Measurements from ENCODE around the gene ARID1B. TPM values are rescaled to one million over a fixed set of nuclear protein-coding genes. Genes with fewer than 3 reads are reported as not detected.

The ARID1B gene
- polyA plus RNA-seq, 1 donor from 2014 or later: 21.9 TPM

- H3K27me3 Mint-ChIP-seq: no peaks in the 10 kb centered on the region
- no peak overlapping the region for H3K27ac Mint-ChIP-seq
- peaks cover 10 to 11% (median 10%) of the 10 kb centered on the region in 3 donors for H3K4me1 Mint-ChIP-seq
- peaks cover 4% of the 10 kb centered on the region for H3K36me3 Mint-ChIP-seq
- no peaks in the 10 kb centered on the region for H3K9me3 Mint-ChIP-seq
- H3K4me3 Mint-ChIP-seq: no peak overlapping the region
Measured at GRCh38 chr6:156762547-156762946, 14.6 kb upstream of the ARID1B start.

DNA sequence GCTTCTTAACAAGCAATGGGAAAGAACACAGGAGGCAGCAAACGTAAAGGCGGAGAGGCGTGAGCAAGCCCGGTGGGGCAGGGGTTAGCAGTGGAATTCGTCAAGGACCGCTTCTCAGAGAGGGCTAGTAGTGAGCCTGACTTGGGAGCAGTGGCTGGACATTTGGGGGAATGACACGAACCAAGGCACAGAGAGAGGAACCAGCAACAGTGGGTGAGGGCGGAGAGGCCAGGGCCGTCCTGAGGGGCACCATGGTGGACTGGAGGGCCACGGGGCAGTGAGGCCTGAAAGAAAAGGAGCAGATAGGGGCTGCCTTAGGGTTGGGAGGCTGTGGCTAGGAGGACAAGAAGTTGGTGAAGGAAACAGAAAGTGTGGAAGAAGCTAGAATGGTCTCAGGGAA, 12.1 kb upstream of the ARID1B start:
- no peak overlapping the region for H3K27ac Mint-ChIP-seq
- peaks cover 18 to 21% (median 20%) of the 10 kb centered on the region in 3 donors for H3K4me1 Mint-ChIP-seq
- no peaks in the 10 kb centered on the region for H3K9me3 Mint-ChIP-seq
- H3K4me3 Mint-ChIP-seq: no peak overlapping the region
- H3K27me3 Mint-ChIP-seq: no peaks in the 10 kb centered on the region
- H3K36me3 Mint-ChIP-seq: peaks cover 4% of the 10 kb centered on the region

DNA sequence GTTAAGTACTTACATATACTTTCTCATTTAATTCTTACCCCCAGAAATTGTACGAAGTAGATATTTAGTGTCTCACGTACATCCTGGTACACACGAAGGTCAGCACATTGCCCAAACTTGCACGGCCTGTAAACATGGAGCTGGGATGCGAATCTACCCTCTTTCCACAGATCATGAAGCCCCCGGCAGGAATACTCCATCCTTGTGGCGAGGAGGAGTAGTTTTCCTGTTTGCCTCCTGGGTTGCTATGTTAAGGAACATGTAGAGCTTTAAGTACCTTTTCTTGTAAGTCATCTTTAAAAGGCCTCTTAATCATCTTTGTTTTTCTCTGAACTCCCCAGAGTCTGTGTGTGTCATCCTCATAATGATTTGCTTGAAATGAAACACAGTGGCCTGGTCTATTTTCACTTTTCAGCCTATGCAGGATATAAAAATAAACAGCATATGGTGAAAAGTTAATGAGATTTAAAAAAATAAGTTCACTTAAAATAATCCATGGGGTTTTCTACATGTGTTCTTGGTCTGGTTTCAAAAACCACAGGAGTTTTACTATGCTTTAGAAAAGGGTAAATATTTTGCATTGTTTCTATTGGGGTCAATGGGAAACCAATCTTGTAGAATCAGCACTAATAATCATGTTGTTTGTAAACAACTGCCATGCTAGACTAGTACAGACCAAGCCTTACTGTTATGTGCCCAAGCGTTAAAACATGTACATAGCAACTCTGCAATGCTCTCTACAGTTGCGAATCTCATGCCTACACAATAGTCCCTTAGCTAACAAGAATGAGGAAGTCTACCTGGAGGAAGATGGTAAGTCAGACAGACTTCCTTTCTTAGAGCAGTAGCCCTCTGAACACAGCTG, 9.3 kb upstream of the ARID1B start:
- Mint-ChIP-seq H3K4me3 (peak overlapping the region; percentile 1 to 79 (median 46)), H3K9me3 (no peaks in the 10 kb centered on the region), H3K27ac (peak overlapping the region; percentile 30 to 95 (median 86)), H3K36me3 (no peaks in the 10 kb centered on the region), H3K27me3 (no peaks in the 10 kb centered on the region), H3K4me1 (peaks cover 16 to 19% (median 17%) of the 10 kb centered on the region in 3 donors)

DNA sequence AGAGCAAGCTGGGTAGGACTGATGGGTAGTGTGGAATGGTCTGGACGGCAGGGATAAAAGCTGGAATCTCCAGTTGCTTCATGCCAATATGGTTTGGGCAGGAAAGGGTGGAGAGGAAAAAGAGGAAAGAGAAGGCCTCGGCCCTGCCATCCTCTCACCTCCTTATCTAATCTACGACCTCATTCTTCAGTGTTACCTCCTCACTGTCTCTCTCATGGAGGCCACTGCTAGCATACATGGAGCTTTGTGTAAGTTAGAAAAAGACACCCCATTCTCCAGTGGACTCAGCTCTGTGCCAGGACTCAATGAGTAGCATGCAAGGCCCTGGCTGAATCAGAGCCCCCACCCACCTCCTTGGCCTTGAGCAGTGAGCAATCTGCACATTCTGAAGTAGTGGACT, 6.1 kb upstream of the ARID1B start:
- H3K36me3 Mint-ChIP-seq: no peaks in the 10 kb centered on the region
- H3K27me3 Mint-ChIP-seq: no peaks in the 10 kb centered on the region
- no peak overlapping the region for H3K27ac Mint-ChIP-seq
- H3K4me1 Mint-ChIP-seq: peaks cover 29 to 36% (median 34%) of the 10 kb centered on the region in 3 donors
- H3K9me3 Mint-ChIP-seq: no peaks in the 10 kb centered on the region
- no peak overlapping the region for H3K4me3 Mint-ChIP-seq

DNA sequence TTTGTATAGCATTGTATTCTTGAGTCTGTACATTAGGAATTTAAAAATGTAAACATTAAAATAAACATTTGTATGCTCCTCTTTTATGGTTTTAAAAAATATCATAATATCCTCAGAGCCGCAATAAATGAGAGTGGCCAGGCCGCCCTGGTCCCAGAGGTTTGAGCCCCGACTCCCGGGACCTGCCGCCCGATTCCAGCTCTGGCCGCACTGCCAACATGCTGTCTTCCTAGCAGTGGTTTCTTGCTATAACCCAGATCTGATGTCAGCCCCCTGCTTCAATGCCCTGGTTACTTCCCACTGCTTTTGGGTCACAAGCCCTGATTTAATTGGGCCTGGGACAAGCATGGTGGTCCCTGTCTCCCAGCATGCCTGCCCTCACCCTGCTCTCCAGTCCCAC, 5.4 kb upstream of the ARID1B start:
- no peaks in the 10 kb centered on the region for H3K36me3 Mint-ChIP-seq
- no peak overlapping the region for H3K4me3 Mint-ChIP-seq
- peak overlapping the region in 1 of 3 donors; percentile 57 for H3K27ac Mint-ChIP-seq
- no peaks in the 10 kb centered on the region for H3K9me3 Mint-ChIP-seq
- no peaks in the 10 kb centered on the region for H3K27me3 Mint-ChIP-seq
- H3K4me1 Mint-ChIP-seq: peaks cover 34 to 41% (median 39%) of the 10 kb centered on the region in 3 donors

- no peaks in the 10 kb centered on the region for H3K36me3 Mint-ChIP-seq
- H3K9me3 Mint-ChIP-seq: peaks cover 0 to 2% (median 0%) of the 10 kb centered on the region in 3 donors
- no peaks in the 10 kb centered on the region for H3K27me3 Mint-ChIP-seq
- H3K27ac Mint-ChIP-seq: peak overlapping the region in 1 of 3 donors; percentile 69
- H3K4me1 Mint-ChIP-seq: peaks cover 21 to 29% (median 28%) of the 10 kb centered on the region in 3 donors
- peak overlapping the region in 1 of 4 donors; percentile 74 for H3K4me3 Mint-ChIP-seq
Measured at GRCh38 chr6:156773476-156773875, 3.7 kb upstream of the ARID1B start.

GRCh38 chr6:156773935-156774852, 3.0 kb upstream of the ARID1B start:
- H3K9me3 Mint-ChIP-seq: peaks cover 0 to 2% (median 0%) of the 10 kb centered on the region in 3 donors
- peaks cover 20 to 29% (median 27%) of the 10 kb centered on the region in 3 donors for H3K4me1 Mint-ChIP-seq
- H3K36me3 Mint-ChIP-seq: no peaks in the 10 kb centered on the region
- peak overlapping the region in 1 of 3 donors; percentile 69 for H3K27ac Mint-ChIP-seq
- no peaks in the 10 kb centered on the region for H3K27me3 Mint-ChIP-seq
- H3K4me3 Mint-ChIP-seq: peak overlapping the region in 2 of 4 donors; percentile 43 to 74

GRCh38 chr6:156774863-156775405, 2.2 kb upstream of the ARID1B start:
- peaks cover 0 to 2% (median 0%) of the 10 kb centered on the region in 3 donors for H3K9me3 Mint-ChIP-seq
- peak overlapping the region in 2 of 4 donors; percentile 43 to 74 for H3K4me3 Mint-ChIP-seq

DNA sequence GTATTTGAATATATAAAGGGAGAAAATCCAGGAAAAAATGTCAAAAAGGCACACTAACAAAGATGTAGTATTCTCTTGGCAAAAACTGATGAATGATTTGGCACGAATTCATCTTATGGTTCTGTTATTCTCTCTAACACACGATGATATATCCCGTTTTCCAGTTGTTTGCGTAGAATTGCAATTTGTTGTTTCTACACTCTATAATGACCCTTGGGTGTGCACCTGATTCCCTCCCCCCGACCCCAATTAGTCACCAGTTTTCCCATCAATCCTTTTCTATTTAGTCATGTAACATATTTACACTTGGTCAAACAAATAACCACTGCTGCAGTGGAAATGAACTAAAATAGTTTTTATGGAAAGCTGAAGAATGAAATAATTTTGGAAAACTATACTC, 1.5 kb upstream of the ARID1B start:
- peak overlapping the region in 1 of 4 donors; percentile 17 for H3K4me3 Mint-ChIP-seq
- H3K4me1 Mint-ChIP-seq: peaks cover 20 to 26% (median 25%) of the 10 kb centered on the region in 3 donors
- peaks cover 0 to 2% (median 0%) of the 10 kb centered on the region in 3 donors for H3K9me3 Mint-ChIP-seq
- H3K27ac Mint-ChIP-seq: peak overlapping the region; percentile 10 to 98 (median 49)
- H3K27me3 Mint-ChIP-seq: no peaks in the 10 kb centered on the region
- no peaks in the 10 kb centered on the region for H3K36me3 Mint-ChIP-seq

More at GRCh38 chr6:156774863-156775405, 2.2 kb upstream of the ARID1B start:
- Mint-ChIP-seq H3K27me3 (no peaks in the 10 kb centered on the region), H3K4me1 (peaks cover 20 to 26% (median 25%) of the 10 kb centered on the region in 3 donors), H3K36me3 (no peaks in the 10 kb centered on the region), H3K27ac (peak overlapping the region in 1 of 3 donors; percentile 69)

GRCh38 chr6:156776470-156776839, 723 bp upstream of the ARID1B start:
- peaks cover 0 to 2% (median 0%) of the 10 kb centered on the region in 3 donors for H3K9me3 Mint-ChIP-seq
- H3K27me3 Mint-ChIP-seq: no peaks in the 10 kb centered on the region
- H3K4me1 Mint-ChIP-seq: peaks cover 20 to 32% (median 29%) of the 10 kb centered on the region in 3 donors
- peak overlapping the region; percentile 93 to 98 (median 96) for H3K27ac Mint-ChIP-seq
- peak overlapping the region; percentile 84 to 96 (median 94) for H3K4me3 Mint-ChIP-seq
- no peaks in the 10 kb centered on the region for H3K36me3 Mint-ChIP-seq

- Mint-ChIP-seq H3K27ac (peak overlapping the region; percentile 93 to 98 (median 97)), H3K27me3 (no peaks in the 10 kb centered on the region), H3K9me3 (peaks cover 0 to 2% (median 0%) of the 10 kb centered on the region in 3 donors), H3K4me1 (peaks cover 28 to 40% (median 40%) of the 10 kb centered on the region in 3 donors), H3K36me3 (no peaks in the 10 kb centered on the region), H3K4me3 (peak overlapping the region; percentile 92 to 97 (median 96))
Measured at GRCh38 chr6:156777577-156778453, 637 bp downstream of the ARID1B start.

GRCh38 chr6:156778454-156779205, 1.5 kb downstream of the ARID1B start:
- Mint-ChIP-seq H3K4me3 (peak overlapping the region; percentile 79 to 97 (median 88)), H3K27ac (peak overlapping the region in 1 of 3 donors; percentile 39), H3K9me3 (peaks cover 0 to 2% (median 0%) of the 10 kb centered on the region in 3 donors), H3K4me1 (peaks cover 32 to 42% (median 39%) of the 10 kb centered on the region in 3 donors), H3K36me3 (no peaks in the 10 kb centered on the region), H3K27me3 (no peaks in the 10 kb centered on the region)

Data from IgD-negative memory B cell (primary cell).